ENCODE measurements around the gene CHSY1.
"Not testable (repeated sequence)": the region's sequence is repeated elsewhere in the genome, so short reads cannot be mapped to it uniquely, and the experiment has no call there.

CHSY1 gene

DNA sequence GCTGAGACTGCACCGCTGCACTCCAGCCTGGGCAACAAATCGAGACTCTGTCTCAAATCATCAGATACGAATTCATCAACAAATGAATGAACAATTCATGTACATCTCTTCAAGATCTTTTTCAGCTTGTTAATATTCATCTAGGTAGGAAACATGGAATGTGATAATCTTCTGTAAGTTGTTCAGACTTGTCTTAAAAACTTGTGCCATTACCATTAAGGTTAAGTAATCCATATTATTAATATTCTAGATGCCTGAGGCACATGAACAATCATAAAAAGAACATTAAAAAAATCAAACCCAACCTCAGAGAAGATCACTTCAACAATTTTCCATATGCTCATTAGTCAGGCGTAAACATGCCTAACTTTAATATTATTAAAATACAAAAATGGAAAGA, 36.2 kb downstream of the CHSY1 start:
- no peaks in the 10 kb centered on the region; the same call in none of the 2 replicates for H3K36me3 ChIP-seq (ENCODE audit: insufficient read depth)
- H3K79me2 ChIP-seq (ENCODE audit: insufficient read depth, low read depth), result peaks cover 97% of the 10 kb centered on the region
- H4K20me1 ChIP-seq (ENCODE audit: insufficient read depth), result peaks cover 32% of the 10 kb centered on the region
- peaks cover 55% of the 10 kb centered on the region for H3K4me1 ChIP-seq (ENCODE audit: low read depth, poor library complexity, severe bottlenecking)
- no peak overlapping the region for H3K27ac ChIP-seq
- H2AFZ ChIP-seq (ENCODE audit: low read depth), result no peak overlapping the region
- TF ChIP-seq, protein P1, sequence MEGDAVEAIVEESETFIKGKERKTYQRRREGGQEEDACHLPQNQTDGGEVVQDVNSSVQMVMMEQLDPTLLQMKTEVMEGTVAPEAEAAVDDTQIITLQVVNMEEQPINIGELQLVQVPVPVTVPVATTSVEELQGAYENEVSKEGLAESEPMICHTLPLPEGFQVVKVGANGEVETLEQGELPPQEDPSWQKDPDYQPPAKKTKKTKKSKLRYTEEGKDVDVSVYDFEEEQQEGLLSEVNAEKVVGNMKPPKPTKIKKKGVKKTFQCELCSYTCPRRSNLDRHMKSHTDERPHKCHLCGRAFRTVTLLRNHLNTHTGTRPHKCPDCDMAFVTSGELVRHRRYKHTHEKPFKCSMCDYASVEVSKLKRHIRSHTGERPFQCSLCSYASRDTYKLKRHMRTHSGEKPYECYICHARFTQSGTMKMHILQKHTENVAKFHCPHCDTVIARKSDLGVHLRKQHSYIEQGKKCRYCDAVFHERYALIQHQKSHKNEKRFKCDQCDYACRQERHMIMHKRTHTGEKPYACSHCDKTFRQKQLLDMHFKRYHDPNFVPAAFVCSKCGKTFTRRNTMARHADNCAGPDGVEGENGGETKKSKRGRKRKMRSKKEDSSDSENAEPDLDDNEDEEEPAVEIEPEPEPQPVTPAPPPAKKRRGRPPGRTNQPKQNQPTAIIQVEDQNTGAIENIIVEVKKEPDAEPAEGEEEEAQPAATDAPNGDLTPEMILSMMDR (conservative IDR thresholded peaks at IDR 0.05; ENCODE audit: low read depth, low read length), result no peak
- H3K27me3 ChIP-seq (ENCODE audit: insufficient read depth, low read depth), result no peaks in the 10 kb centered on the region
- H3K4me2 ChIP-seq, result no peak overlapping the region
- no peak overlapping the region for H3K4me3 ChIP-seq (IDR thresholded peaks at IDR 0.05; ENCODE audit: insufficient read depth, low read depth, low read length)
- no peak overlapping the region for H3K9ac ChIP-seq

DNA sequence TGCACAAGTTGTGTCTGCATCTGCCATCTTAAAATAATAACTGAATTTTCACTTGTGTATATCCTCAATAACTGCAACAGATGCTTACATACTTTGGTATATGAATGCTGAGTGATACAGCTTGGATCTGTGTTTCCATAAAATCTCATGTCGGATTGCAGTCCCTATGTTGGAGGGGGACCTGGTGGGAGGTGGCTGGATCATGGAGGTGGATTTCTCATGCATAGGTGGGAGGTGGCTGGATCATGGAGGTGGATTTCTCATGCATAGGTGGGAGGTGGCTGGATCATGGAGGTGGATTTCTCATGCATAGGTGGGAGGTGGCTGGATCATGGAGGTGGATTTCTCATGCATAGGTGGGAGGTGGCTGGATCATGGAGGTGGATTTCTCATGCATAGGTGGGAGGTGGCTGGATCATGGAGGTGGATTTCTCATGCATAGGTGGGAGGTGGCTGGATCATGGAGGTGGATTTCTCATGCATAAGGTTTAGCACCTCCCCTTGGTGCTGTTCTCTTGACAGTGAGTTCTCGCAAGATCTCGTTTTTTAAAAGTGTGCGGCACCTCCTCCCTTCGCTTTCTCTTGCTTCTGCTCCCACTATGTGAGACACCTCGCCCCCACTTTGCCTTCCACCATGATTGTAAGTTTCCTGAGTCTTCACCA, 37.3 kb downstream of the CHSY1 start:
- not testable (repeated sequence) for H2AFZ ChIP-seq (ENCODE audit: low read depth); H3K9ac ChIP-seq; H3K4me3 ChIP-seq (IDR thresholded peaks at IDR 0.05; ENCODE audit: insufficient read depth, low read depth, low read length); H3K27me3 ChIP-seq (ENCODE audit: insufficient read depth, low read depth); H3K36me3 ChIP-seq (ENCODE audit: insufficient read depth); H3K4me2 ChIP-seq; H3K27ac ChIP-seq
- peaks cover 56% of the 10 kb centered on the region for H3K4me1 ChIP-seq (ENCODE audit: low read depth, poor library complexity, severe bottlenecking)
- peaks cover 32% of the 10 kb centered on the region for H4K20me1 ChIP-seq (ENCODE audit: insufficient read depth)
- peaks cover 97% of the 10 kb centered on the region for H3K79me2 ChIP-seq (ENCODE audit: insufficient read depth, low read depth)

DNA sequence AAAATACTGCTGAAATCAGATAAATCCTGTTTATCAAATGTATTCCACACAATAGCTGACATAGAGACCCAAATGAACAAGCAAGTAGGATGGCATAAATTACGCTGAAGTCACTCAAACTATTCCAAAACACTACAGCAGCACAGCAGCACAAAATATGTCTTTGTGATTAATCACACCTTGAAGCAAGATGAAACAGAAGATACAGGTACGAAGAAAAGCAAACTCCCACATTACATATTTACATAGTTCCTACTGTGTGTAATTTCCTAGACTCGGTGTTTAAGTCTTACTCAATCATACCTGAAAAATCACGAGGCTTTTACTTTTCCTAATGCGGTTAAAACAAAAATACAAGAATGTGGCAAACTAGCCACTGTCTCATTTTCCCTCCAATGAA, 38.3 kb downstream of the CHSY1 start:
- Histone ChIP-seq H3K27ac (peak overlapping the region; percentile 5; the same call in 1 of the 2 replicates), H4K20me1 (ENCODE audit: insufficient read depth) (peaks cover 23% of the 10 kb centered on the region), H3K4me1 (ENCODE audit: low read depth, poor library complexity, severe bottlenecking) (peaks cover 60% of the 10 kb centered on the region), H3K27me3 (ENCODE audit: insufficient read depth, low read depth) (no peaks in the 10 kb centered on the region), H3K4me2 (no peak overlapping the region), H3K9ac (no peak overlapping the region), H3K36me3 (ENCODE audit: insufficient read depth) (no peaks in the 10 kb centered on the region; the same call in 1 of the 2 replicates), H3K79me2 (ENCODE audit: insufficient read depth, low read depth) (peaks cover 97% of the 10 kb centered on the region), H2AFZ (ENCODE audit: low read depth) (no peak overlapping the region), H3K4me3 (IDR thresholded peaks at IDR 0.05; ENCODE audit: insufficient read depth, low read depth, low read length) (no peak overlapping the region)
- TF ChIP-seq, protein P1 (conservative IDR thresholded peaks at IDR 0.05; ENCODE audit: low read depth, low read length), result no peak

DNA sequence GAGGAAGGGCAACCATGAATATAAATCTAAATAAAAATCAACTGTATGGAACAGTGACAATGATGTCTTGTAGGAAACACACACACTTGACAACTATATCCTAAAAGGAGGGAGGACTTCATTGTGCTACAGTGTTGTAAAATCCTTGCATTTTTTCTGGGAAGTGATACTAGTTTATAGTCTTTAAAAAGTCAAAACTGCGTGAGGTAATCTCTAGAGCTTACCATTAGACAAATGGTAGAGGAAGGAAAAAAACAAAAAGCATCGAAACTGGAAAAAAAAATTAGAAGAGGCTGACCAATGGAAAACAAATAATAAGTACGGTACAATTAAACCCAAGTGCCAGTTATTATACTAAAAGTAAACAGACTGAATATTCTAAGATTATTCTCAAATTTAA, 38.7 kb downstream of the CHSY1 start:
- TF ChIP-seq, protein P1 (conservative IDR thresholded peaks at IDR 0.05; ENCODE audit: low read depth, low read length), result no peak
- Histone ChIP-seq H3K79me2 (ENCODE audit: insufficient read depth, low read depth) (peaks cover 97% of the 10 kb centered on the region), H3K4me1 (ENCODE audit: low read depth, poor library complexity, severe bottlenecking) (peaks cover 64% of the 10 kb centered on the region), H3K9ac (no peak overlapping the region), H3K27ac (peak overlapping the region; percentile 5; the same call in 1 of the 2 replicates), H2AFZ (ENCODE audit: low read depth) (no peak overlapping the region), H4K20me1 (ENCODE audit: insufficient read depth) (peaks cover 23% of the 10 kb centered on the region), H3K4me2 (no peak overlapping the region), H3K27me3 (ENCODE audit: insufficient read depth, low read depth) (no peaks in the 10 kb centered on the region), H3K4me3 (IDR thresholded peaks at IDR 0.05; ENCODE audit: insufficient read depth, low read depth, low read length) (no peak overlapping the region), H3K36me3 (ENCODE audit: insufficient read depth) (no peaks in the 10 kb centered on the region; the same call in 1 of the 2 replicates)

DNA sequence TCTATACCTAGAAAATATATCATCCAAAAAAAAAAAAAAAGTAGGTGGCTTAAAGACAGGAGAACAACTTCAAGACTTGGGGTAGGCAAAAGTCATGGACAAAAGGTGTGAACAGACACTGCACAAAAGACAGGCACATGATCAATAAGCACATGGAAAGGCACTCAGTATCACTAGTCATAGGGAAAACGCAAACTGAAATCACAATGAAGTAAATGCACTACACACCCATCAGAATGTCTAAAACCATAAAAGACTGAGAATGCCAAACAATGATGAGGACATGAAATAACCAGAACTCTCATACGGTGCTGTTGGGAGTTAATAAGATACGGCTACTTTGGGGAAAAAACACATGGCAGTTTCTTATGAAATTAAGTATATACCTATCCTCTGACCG, 40.0 kb downstream of the CHSY1 start:
- Histone ChIP-seq H3K27ac (no peak overlapping the region; the same call in 1 of the 2 replicates), H3K36me3 (ENCODE audit: insufficient read depth) (no peaks in the 10 kb centered on the region; the same call in 1 of the 2 replicates), H3K9ac (no peak overlapping the region), H3K4me1 (ENCODE audit: low read depth, poor library complexity, severe bottlenecking) (peaks cover 73% of the 10 kb centered on the region), H3K4me3 (IDR thresholded peaks at IDR 0.05; ENCODE audit: insufficient read depth, low read depth, low read length) (no peak overlapping the region), H4K20me1 (ENCODE audit: insufficient read depth) (peaks cover 16% of the 10 kb centered on the region), H3K27me3 (ENCODE audit: insufficient read depth, low read depth) (no peaks in the 10 kb centered on the region), H3K79me2 (ENCODE audit: insufficient read depth, low read depth) (peaks cover 97% of the 10 kb centered on the region), H3K4me2 (no peak overlapping the region), H2AFZ (ENCODE audit: low read depth) (no peak overlapping the region)
- TF ChIP-seq, protein P1 (conservative IDR thresholded peaks at IDR 0.05; ENCODE audit: low read depth, low read length), result no peak

All from KMS-11 (cell line).